Stimulated activated CD8-positive, alpha-beta memory T cell treated with anti-CD3 and anti-CD28 coated beads, Interleukin-7, amount 100 ng/mL, for 1 hour (primary cell): ENCODE measurements around the gene DPH6.
"Not testable (repeated sequence)": the region's sequence is repeated elsewhere in the genome, so short reads cannot be mapped to it uniquely, and the experiment has no call there.

Source experiments
- DNase-seq, 2 donors: peaks; one replicate each; pipeline ENCODE4 v3.0.0-alpha.2; 2020; ENCODE audit warnings: low read depth in 2 of 2

DPH6 gene

DNA sequence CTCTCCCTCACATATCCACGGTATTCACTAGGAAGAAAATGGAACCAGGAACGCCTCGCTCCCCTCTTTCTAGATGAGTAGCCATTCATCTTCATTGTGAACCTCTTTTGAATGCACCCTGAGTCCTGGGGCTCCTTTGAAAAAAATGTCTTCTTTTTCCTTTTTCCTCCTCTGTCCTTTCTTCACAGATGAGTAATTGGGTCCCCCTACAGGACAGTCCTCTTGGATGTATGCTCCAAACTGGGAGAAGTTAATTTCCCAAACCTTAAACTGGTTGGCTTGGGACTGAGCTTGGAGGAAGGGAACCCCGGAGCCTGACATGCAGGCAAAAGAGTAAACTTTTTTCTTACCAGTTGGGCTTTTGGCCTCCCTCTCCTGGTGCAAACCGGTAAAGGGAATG lies 108.8 kb downstream of the DPH6 start:
- no peak for DNase-seq

DNA sequence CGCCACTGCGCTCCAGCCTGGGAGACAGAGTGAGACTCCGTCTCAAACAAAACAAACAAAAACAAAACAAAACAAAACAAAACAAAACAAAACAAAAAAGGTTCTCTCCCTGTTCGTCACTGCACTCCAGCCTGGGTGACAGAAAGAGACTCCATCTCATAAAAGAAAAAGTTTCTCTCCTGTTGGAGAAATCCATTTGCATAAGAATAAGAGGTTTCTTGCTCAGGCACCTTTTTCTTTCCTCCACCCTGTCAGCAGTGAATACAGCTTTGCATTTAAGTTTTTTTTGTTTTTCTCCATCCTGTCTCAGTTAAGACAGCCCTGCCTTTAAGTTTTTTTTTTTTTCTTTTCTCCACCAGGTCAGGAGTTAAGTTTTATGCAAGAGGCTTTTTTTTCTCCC lies 109.5 kb downstream of the DPH6 start:
- DNase-seq = no peak

DNA sequence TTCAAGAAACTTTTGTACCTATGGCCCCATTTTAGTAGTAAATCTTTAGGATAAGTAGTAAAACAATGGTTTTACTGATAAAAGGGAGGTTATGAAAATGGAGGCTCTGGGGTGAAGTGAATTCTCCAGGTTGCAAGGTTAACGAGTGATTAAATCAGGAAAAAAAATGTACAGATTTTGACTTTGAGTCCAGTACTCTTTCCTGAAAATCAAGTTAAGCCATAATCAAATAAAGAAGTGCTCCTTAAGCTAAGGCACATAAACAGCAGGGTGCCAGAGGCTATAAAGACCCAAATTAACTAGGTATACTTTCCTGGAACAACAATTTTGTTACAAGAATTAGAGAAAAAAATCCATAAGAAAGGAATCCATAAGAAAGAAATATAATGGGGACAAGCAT lies 114.7 kb downstream of the DPH6 start:
- DNase-seq = no peak

DNA sequence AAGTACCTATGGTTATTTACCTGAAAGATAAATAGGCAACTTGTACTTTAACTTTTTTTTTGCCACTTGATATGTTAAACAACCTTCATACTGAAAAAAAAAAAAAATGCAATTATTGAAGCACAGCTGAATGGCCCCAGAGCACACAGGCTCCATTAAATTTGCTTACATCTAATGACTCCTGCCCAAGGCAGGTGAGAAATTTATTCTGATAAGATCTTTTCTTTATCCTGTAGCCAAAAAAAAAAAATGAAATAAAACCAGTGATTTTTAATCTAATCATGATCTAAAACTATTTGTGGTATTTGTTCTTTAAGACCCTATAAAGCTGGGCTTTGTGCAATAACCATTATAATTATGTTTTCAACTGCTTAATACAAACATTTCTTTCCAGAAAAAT lies 115.7 kb downstream of the DPH6 start:
- no peak for DNase-seq

DNA sequence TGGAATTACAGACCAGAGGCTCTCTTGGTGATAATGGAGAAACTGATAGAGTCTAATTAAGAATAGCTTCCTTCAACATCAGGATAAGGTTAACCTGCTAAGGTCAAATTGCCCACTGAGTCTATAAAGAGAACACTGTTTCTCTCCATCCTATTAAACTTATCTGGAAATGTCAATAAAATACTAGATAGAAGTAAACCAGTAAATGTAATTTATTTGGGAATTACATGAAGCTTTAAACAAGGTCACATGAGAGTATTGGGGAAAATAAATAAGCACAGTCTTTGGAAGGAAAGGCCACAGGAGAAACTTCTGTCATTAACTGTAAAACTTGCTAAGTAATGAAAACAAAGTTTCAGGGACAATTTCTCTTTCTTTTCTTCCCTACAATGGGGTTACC lies 118.5 kb downstream of the DPH6 start:
- DNase-seq = no peak

DNA sequence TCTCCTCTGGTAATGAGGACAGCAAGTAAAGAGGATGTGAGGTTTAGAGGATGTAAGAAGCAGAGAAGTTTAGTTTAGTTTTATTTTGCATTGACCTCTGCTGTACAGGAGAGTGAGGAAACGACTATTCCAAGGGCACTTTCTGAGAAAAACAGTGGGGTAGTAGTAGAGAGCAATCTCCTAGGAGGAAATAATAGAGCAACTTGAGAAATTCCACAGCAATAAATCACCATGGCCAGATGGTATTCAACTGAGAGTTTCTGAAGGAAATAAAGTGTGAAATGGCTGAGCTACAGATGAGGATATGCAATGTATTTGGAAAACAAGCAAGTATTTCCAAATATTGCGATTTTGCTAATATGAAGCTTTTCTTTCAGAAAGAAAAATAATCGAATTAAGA lies 118.9 kb downstream of the DPH6 start:
- DNase-seq = no peak

DNA sequence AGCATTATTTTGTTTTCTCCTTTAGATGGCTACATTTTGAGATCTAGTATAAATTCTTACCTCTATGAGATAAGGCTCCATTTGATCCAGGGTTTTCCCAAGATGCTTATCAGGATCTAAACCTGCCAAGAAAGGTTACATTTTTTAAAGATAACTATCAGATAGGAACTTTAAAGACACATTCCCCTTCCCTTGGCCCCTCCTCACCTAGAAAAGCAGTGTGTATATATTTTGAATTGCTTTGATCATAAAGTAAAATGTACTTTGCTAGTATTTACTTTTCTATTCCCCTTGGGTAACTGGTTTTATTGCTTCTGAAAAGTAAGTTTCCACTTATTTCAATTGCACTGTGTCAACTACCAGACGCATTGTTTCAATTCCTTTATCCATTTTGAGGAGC lies 135.2 kb downstream of the DPH6 start:
- no peak for DNase-seq

DNA sequence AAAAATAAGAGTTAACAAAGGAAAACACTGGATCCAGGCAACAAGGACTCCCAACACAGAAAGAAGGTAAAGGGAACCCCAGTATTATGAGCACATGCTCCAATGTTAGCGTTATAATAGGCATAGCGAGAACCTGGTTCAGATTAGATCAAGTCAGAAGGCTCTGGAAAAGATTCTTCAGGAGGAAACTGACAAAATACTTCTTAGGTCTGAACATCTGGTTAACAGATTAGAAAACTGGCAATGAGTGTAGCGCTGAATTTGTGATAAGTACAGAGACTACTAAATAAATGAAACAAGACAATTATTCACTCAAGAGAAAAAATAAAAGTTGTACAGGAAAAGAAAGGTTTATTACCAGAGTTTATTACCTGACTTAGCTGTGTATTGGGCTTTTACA lies 146.1 kb downstream of the DPH6 start:
- no peak for DNase-seq

DNA sequence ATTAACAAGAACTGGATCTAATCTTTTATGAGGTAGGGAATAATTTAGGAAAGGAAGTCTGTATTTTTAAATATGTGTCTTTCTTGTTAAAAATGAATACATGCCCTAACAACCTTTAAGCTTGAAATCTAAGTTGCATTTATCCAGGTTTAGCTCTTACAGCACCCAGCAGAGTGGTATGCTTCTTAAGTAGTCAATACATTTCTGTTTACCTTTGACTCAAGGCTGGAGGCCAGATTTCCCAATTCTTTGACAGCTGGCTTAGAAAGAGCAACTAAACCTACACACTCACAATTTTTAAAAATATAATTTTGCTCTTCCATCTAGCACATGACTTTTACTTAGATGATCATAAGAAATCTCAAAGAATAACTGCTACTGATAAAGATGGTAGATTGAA lies 148.9 kb downstream of the DPH6 start:
- DNase-seq = no peak

DNA sequence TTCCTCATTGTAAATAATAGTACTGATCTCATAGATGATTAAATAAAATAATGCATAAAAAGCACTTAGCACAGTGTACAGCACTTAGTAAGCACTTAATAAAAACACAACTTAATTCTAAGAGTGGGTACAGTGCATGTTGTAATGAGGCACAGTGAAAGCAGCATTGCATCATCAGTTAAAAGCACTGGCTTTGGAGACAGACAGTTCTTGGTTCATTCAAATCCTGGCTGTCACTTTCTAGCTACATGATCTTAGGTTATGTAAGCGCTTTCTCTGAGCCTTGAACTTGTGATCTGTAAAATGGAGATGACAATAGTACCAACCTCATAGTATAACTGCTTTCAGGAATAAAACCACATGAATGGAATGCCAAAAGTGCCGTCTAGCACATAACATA lies 151.5 kb downstream of the DPH6 start:
- no peak for DNase-seq

DNA sequence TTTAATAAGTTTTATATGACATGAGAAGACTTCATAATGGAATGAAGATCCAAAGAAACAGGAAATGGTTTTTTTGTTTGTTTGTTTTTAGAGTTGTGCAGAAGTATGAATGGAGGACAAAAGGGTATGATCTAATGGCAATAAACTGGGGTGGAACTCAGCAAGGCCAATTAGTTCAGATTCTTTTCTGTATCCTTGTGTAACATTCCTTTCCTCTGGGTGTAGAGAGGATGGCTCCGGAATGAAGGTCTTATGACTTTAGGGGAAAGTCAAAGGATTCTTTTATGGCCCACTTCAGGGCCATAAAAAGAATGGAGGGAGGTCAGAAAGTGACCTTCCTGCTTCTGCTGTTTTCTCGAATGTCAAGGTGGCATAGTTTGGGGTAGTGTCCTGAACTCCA lies 152.6 kb downstream of the DPH6 start:
- no peak for DNase-seq

DNA sequence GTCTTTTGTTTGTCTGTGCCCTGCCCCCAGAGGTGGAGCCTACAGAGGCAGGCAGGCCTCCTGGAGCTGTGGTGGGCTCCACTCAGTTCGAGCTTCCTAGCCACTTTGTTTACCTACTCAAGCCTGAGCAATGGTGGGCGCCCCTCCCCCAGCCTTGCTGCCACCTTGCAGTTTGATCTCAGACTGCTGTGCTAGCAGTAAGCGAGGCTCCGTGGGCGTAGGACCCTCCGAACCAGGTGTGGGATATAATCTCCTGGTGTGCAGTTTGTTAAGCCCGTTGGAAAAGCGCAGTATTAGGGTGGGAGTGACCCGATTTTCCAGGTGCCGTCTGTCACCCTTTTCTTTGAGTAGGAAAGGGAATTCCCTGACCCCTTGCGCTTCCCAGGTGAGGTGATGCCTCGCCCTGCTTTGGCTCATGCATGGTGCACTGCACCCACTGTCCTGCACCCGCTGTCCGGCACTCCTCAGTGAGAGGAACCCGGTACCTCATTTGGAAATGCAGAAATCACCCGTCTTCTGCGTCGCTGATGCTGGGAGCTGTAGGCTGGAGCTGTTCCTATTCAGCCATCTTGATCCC lies 154.5 kb downstream of the DPH6 start:
- DNase-seq = not testable (repeated sequence)

DNA sequence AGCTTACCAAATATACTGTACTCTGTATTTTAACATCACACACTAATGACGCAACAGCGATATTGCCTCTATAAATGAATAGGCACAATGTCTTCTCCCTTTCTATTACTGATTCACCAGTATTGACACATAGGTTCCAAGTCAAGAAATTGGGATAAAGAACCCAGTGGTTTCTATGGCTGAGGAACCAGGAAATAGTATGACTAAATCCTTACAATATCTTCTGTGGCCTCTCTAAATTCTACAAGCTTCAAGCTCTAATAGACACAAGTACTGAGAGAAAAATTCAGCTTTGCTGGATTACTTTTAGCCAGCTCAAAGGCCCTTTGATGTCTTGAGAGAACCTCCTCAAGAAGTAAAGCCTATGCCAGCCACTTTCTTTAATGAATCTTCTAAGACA lies 162.5 kb downstream of the DPH6 start:
- no peak for DNase-seq

DNA sequence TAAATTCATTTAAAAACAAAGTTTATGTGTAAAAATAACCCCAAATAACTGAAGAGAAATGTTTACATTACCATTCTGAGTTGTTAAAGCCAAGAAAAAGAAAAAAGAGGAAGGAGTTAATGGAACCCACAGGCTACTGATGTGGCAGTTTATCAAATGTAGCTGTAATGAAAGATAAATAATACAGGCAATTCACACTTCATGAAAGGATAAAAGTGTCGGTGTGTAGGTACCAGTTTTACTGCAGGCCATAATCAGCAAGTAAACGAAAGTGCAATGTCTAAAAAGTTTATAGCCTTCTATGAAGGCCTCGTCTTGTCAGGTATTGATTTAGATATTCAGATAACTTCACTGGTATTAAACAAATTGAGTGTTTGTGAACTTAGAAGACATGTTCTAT lies 164.6 kb downstream of the DPH6 start:
- DNase-seq = no peak

DNA sequence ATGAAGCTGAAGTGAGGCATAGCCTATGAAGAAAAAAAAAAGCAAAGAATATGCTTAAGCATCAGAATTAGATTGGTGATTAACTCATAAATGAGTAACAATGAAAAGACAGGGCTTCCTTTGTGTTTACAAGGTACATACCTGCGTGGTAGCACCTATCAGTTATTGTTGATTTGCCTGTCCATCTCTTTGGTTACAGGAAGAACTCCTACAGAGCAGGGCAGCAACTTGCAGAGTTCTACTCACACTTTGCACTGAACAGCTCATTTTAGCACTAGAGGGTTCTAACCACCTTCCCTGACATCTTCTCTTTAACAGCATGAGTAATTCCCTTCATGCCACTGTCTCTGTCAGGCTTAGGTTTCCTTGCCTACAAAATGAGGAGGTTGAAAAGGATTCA lies 166.0 kb downstream of the DPH6 start:
- DNase-seq = no peak

DNA sequence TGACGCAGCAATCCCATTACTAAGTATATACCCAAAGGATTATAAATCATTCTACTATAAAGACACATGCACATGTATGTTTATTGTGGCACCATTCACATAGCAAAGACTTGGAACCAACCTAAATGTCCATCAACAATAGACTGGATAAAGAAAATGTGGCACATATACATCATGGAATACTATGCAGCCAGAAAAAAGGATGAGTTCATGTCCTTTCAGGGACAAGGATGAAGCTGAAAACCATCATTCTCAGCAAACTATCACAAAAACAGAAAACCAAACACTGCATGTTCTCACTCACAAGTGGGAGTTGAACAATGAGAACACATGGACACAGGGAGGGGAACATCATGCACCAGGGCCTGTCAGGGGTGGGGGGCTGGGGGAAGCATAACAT lies 167.5 kb downstream of the DPH6 start:
- DNase-seq = not testable (repeated sequence)

DNA sequence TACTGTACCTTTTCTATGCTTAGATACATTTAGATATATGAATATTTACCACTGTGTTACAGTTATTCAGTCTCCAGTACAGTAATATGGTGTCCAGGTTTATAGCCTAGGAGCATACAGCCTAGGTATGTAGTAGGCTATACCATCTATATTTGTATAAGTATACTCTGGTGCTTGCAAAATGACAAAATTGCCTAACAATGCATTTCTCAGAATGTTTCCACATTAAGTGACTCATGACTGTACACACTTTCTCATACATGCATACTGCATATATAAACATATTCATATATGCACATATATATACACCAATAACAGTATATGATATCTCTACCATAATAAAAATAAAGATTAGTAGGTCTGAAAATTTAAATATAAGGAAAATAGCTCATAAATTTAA lies 169.3 kb downstream of the DPH6 start:
- DNase-seq = no peak

DNA sequence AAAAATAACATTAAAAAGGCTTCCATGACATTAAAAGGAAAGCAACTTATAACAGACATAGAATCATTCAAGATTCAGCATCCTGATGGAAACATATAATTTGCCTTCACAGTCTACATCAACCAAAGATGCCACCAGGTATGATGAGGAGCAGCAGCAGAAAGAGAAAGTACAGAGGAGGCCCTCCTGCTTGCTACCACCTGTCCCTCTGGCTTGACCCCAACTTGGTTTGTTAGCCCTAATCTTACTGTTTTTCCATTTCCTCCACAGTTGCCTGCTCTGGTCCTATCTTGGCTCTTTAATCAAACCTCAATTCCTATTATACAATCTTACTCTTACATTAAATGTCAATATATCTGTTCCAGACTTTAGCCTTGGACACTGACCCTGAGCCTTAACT lies 171.3 kb downstream of the DPH6 start:
- DNase-seq = no peak

DNA sequence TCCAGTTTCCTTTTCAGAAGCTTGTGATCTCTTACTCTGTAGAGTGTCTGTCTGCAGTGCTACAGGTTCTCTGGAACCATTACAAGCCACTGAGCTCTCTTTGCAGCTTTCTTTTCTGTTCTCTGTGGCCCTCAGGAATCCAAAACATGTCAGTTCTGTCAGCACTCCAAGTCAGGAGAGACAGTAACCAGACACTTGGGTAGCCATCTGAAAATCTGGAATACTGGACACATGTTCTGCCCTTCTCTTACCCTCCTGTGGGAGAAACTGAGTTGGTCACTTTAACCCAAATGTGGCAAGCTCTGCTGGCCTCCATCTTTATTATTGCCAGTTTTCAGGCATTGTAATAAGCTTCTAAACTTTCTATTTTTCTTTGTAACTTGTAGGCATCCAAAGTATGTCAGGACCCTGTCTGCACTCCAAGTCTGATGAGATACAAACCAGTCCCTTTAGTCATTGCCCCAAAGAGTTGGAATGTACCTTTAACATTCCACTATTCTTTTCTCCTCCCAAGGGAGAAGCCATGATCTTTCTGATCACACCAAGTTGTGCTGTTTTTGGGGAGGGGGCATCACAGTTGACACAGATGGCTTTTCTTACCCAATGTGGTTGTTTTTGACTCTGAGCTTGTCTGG lies 183.7 kb downstream of the DPH6 start:
- no peak for DNase-seq

DNA sequence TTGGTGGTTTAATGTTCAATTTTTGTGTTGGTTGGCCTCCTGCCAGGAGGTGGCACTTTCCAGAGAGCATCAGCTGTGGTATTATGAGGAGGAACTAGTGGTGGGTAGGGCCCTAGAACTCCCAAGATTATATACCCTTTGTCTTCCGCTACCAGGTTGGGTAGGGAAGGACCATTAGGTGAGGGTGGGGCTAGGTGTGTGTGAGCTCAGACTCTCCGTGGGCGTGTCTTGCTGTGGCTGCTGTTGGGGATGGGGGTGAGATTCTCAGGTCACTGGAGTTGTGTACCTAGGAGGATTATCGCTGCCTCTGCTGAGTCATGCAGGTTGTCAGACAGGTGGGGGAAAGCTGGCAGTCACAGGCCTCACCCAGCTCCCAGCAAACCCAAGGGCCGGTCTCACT lies 187.1 kb downstream of the DPH6 start:
- DNase-seq = no peak

DNA sequence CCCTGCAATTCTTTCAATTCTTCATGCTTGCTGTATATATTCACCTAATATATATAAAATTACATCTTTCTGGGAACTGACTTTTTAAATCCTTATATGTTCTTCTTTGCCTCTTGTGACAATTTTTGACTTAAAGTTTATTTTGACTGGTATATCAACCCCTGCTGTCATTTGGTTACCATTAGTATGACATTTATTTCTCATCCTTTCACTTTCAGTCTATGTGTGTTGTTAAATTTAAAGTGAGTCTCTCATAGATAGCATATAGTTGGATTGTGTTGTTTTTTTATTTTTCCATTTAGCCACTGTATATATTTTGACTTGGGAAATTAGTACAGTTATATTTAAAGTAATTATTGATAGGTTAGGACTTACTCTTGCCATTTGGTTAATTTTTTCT lies 194.9 kb downstream of the DPH6 start:
- no peak for DNase-seq

DNA sequence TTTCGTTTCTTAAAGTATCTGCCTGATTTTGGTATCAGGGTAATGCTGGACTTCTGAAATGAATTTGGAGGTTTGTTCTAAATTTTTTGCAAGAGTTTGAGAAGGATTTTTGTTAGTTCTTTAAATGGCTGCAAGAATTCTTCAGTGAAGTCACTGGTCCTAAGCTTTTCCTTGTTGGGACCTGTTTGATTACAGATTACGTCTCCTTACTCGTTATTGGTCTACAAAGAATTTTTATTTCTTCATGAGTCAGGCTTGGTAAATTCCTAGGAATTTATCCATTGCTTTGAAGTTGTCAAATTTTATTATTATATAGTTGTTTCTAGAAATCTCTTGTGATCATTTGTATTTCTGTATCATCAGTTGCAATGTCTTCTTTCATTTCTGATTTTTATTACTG lies 196.0 kb downstream of the DPH6 start:
- DNase-seq = no peak

DNA sequence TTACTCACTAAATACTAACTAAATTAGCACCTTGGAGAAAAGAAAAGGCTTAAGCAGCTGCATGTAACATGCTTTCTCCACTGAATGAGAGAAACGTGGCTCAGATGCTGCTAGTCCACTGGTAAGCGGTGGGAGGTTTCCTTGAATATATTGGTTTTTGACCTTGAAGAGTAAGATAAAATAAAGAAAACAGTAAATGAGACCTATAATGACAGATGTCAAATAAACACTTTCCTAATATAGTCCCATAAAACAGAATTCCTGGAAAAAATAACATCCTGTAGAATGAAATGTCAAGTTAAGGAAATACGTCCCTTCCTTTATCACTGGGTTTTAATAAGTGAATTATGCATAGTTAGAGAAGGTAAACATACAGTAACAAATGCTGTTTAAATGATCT lies 215.0 kb downstream of the DPH6 start:
- DNase-seq = no peak

DNA sequence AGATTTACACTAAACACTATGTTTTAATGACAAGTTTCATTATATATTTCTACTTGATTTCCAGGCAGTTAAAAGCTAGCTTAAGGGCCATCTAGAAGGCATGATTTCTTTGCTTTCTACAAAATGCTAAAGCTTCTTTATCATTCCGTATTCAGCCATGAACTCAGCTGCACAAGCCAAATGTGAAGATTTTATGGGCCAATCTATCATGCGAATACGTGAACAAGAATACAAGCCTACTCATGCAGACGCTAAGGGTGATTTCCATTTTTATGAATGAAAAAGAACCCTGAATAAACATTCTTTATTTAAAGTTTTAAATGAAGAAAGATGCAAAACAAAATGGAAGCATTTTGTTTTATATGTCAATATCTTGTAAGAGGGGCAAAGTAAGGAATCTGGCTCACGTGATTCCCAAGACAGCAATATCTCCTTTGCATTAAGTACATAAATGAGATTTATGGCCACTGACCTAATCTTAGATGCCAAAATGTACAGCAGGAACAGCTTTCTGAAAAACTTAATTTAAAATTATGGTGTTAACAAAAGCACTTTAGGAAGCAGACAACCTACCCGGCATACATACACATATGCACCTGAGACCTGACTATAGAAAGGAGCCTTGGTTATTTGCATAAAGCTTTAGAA lies 215.8 kb downstream of the DPH6 start:
- DNase-seq = no peak
